ENCODE data around the gene RNF115.

GRCh38 chr1:145846201-145846612 is 22.3 kb upstream of the RNF115 start:
- TF ChIP-seq, protein P1, sequence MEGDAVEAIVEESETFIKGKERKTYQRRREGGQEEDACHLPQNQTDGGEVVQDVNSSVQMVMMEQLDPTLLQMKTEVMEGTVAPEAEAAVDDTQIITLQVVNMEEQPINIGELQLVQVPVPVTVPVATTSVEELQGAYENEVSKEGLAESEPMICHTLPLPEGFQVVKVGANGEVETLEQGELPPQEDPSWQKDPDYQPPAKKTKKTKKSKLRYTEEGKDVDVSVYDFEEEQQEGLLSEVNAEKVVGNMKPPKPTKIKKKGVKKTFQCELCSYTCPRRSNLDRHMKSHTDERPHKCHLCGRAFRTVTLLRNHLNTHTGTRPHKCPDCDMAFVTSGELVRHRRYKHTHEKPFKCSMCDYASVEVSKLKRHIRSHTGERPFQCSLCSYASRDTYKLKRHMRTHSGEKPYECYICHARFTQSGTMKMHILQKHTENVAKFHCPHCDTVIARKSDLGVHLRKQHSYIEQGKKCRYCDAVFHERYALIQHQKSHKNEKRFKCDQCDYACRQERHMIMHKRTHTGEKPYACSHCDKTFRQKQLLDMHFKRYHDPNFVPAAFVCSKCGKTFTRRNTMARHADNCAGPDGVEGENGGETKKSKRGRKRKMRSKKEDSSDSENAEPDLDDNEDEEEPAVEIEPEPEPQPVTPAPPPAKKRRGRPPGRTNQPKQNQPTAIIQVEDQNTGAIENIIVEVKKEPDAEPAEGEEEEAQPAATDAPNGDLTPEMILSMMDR (conservative IDR thresholded peaks at IDR 0.05; ENCODE audit: low read length): peak; percentile 67
- TF ChIP-seq EZH2phosphoT487 (IDR thresholded peaks at IDR 0.05; ENCODE audit: borderline replicate concordance): no peak

Data from Loucy (cell line).